Naive B cell (primary cell): ENCODE results near the gene TRAK1. TPM values are rescaled to one million over a fixed set of nuclear protein-coding genes. Genes with fewer than 3 reads are reported as not detected.

Experiments used
- ATAC-seq, 2 donors: fragments of 150-1000 bp; cut with Tn5 transposase; 2 replicates each; pipeline ENCODE4 v1.10.0; 2021; ENCODE audit warnings: low read depth in 2 of 2, mild to moderate bottlenecking in 2 of 2, moderate library complexity in 2 of 2
- DNase-seq: peaks from one replicate; pipeline ENCODE4 v3.0.0; 2022
- H3K27ac Mint-ChIP-seq, 6 donors: one replicate each; pipeline ENCODE4 v1.8.0; 2020 to 2022; ENCODE audit warnings: mild to moderate bottlenecking in 6 of 6, mixed read lengths in 6 of 6, moderate library complexity in 5 of 6, inconsistent platforms in 2 of 6
- H3K27me3 Mint-ChIP-seq, 3 donors: one replicate each; pipeline ENCODE4 v1.8.0; 2021 to 2022; ENCODE audit warnings: mixed read lengths in 3 of 3, mild to moderate bottlenecking in 1 of 3
- H3K36me3 Mint-ChIP-seq, 2 donors: one replicate each; pipeline ENCODE4 v1.8.0; 2020 to 2022; ENCODE audit warnings: mixed read lengths in 2 of 2, inconsistent platforms in 1 of 2, mild to moderate bottlenecking in 1 of 2
- H3K4me1 Mint-ChIP-seq, 3 donors: one replicate each; pipeline ENCODE4 v1.8.0; 2020 to 2022; ENCODE audit warnings: mixed read lengths in 3 of 3, inconsistent platforms in 1 of 3, mild to moderate bottlenecking in 1 of 3, moderate library complexity in 1 of 3
- H3K4me3 Mint-ChIP-seq, 8 donors: one replicate each; pipeline ENCODE4 v1.8.0; 2020 to 2022; ENCODE audit warnings: mild to moderate bottlenecking in 8 of 8, mixed read lengths in 8 of 8, moderate library complexity in 8 of 8, inconsistent platforms in 2 of 8
- H3K9me3 Mint-ChIP-seq, 7 donors: one replicate each; pipeline ENCODE4 v1.8.0; 2020 to 2022; ENCODE audit warnings: mixed read lengths in 7 of 7, mild to moderate bottlenecking in 5 of 7, inconsistent platforms in 2 of 7, moderate library complexity in 1 of 7
- polyA plus RNA-seq, 6 donors: library from polyadenylated mRNA; unstranded; fragments of 300-500 nt; fragmentation: Illumina TruSeq; gene quantifications; one replicate each; pipeline ENCODE4 v1.2.3, GENCODE V29; 2021; ENCODE audit warnings: low read depth in 6 of 6

Gene TRAK1
- polyA plus RNA-seq, 6 donors from 2014 or later = 20.5 to 54.1 (median 28.4) TPM

DNA sequence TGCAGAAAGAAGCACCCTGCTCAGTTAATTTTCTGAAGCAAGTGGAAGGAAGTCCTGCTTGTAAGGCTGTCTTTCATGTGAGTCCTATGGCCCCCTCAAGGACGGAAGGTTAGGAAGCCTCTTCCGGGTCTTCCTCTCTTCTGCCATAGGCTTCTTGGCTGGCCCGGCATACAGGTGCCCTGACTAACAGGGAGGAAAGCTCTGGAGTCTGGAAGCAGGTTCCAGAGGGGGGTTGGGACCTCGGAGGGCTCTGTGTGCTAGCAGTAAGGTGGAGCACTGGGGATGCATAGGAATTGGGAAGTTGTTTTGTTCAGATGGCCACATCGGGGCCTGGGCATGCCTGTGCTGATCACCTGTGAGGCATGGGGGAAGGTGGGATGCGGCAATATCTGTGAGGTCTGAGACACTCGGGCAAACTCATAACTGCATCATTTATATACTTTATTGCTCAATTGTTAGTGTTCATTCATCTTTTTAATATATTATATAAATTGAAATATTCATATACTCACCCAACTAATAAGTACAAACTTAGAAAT lies 49.6 kb downstream of the TRAK1 start:
- Mint-ChIP-seq H3K27me3 (no peaks in the 10 kb centered on the region), H3K9me3 (no peaks in the 10 kb centered on the region), H3K4me3 (no peak overlapping the region), H3K27ac (peak overlapping the region in 2 of 6 donors; percentile 62 to 80), H3K4me1 (peaks cover 32 to 46% (median 44%) of the 10 kb centered on the region in 3 donors), H3K36me3 (peaks cover 3 to 8% of the 10 kb centered on the region in 2 donors)
- ATAC-seq (no peak), DNase-seq (no peak)

DNA sequence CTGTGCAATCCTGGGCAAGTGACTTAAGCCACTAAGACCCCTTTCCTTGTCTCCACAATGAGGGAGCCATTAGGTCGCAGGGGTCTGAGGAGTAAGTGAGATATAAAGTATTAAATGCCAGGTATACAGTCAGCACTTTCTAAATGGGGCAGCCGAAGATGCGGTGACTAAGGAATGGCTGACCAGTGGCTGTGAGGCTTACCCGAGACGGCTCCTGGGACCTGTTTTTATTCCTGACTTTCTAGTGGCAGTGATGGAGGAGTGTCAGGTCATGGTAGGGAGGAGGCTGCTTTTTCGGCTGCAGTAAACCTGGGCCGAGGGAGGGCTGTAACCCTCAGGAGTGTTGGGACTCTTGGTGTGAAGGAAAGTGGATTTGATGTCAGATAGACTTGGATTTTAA lies 52.3 kb downstream of the TRAK1 start:
- Mint-ChIP-seq H3K36me3 (peaks cover 0 to 13% of the 10 kb centered on the region in 2 donors), H3K27me3 (no peaks in the 10 kb centered on the region), H3K4me1 (peaks cover 50 to 68% (median 63%) of the 10 kb centered on the region in 3 donors), H3K9me3 (no peaks in the 10 kb centered on the region), H3K4me3 (no peak overlapping the region), H3K27ac (peak overlapping the region in 3 of 6 donors; percentile 26 to 53 (median 38))
- no peak for ATAC-seq
- no peak for DNase-seq

DNA sequence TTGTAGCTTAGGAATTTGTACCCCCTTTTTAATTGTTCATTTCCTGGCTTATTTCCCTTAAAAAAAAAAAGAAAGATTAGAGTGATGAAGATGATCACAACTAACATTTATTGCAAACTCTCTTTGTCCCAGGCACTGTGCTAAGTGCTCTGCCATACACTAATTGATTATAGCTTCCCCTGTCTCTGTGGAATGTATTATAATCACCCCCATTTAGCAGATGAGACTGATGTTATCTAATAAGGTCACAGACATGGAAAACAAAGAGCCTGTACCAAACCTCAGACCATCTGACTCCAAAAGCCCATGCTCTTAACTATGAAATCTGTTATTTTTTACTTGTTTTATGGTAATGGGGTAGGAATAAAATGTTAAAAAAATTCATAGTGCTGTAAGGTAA lies 53.1 kb downstream of the TRAK1 start:
- peak overlapping the region in 1 of 6 donors; percentile 63 for H3K27ac Mint-ChIP-seq

DNA sequence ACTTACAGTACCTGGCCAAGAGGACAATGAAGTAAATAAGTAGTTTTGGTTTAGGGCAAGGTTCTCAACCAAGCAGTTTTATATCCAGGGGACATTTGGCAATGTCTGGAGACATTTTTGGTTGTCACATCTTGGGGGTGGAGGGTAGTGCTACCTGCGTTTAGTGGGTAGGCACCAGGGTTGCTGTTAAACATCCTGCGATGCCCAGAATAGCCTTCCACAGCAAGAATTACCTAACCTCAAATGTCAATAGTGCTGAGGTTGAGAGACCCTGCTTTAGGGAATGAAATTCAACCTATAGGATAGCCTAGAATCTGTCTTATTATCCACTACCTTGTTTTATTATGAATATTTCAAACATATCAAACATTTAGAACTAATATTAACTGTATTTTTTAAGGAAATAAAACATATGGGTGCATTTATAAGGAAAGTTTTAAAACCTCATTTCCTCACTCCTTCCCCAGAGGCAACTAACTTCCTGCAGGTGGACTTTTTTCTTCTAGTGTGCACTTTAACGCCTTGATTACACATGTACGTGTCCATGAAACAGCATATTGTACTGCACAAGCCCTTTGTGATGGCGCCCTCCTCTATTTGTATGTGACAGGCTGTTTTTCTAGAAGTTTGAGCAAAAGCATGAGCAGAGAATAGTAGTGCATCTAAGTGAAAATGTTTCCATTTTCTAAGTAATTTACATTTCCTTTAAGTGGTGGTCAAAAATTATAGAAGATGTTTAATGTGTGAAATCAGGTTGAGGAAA lies 57.1 kb downstream of the TRAK1 start:
- ATAC-seq (peak; percentile 18 to 48), DNase-seq (no peak)
- Mint-ChIP-seq H3K4me3 (peak overlapping the region in 7 of 8 donors; percentile 22 to 73 (median 48)), H3K36me3 (peaks cover 0 to 5% of the 10 kb centered on the region in 2 donors), H3K4me1 (peaks cover 57 to 75% (median 74%) of the 10 kb centered on the region in 3 donors), H3K27ac (peak overlapping the region; percentile 19 to 89 (median 50)), H3K9me3 (no peaks in the 10 kb centered on the region), H3K27me3 (no peaks in the 10 kb centered on the region)

More for the DNA sequence above, 53.1 kb downstream of the TRAK1 start:
- ATAC-seq (no peak), DNase-seq (no peak)
- H3K36me3 Mint-ChIP-seq = peaks cover 0 to 13% of the 10 kb centered on the region in 2 donors
- H3K9me3 Mint-ChIP-seq = no peaks in the 10 kb centered on the region
- H3K27me3 Mint-ChIP-seq = no peaks in the 10 kb centered on the region
- no peak overlapping the region for H3K4me3 Mint-ChIP-seq
- peaks cover 56 to 72% (median 68%) of the 10 kb centered on the region in 3 donors for H3K4me1 Mint-ChIP-seq

DNA sequence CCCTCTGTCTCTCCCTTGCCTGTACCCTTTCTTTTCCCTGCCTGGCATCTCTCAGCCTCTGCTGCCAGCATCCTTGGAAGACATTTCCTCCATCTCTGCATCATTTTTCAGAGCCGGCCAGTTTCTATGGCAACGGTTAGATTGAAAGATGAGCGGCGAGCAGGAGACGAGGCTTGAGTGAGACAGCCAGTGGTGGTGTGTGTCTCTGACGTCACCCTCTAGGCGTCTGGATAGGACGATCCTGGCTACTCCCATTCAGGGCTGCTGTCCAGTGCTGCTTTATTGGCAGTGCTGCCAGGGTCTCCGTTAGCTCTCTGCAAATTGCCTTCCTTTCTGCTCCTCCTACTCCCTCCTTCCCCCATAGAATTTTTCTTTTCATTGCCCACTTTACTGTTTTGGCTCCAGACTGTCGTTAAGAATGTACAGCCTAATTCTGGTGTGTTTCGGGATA lies 57.9 kb downstream of the TRAK1 start:
- H3K27ac Mint-ChIP-seq = peak overlapping the region in 2 of 6 donors; percentile 55 to 76

DNA sequence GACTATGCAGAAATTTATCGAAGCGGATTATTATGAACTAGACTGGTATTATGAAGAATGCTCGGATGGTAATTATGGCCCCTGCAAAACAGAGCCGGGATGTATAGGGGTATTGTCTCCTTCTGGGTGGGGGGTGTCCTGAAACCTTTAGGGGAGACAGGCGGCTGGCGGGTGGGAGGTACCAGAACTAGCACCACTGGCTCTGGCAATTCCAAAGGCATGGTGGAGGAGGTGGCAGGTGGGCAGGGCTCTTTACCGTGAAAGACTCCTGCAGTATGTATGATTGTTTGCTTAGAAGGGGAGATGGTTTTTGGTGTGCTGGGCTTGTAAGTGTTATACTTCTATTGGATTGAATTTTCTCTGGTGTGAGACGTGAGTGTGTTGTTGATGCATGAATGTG lies 58.4 kb downstream of the TRAK1 start:
- H3K27ac Mint-ChIP-seq = peak overlapping the region in 4 of 6 donors; percentile 9 to 75 (median 24)
- H3K9me3 Mint-ChIP-seq = no peaks in the 10 kb centered on the region
- peaks cover 54 to 69% (median 68%) of the 10 kb centered on the region in 3 donors for H3K4me1 Mint-ChIP-seq
- H3K4me3 Mint-ChIP-seq = peak overlapping the region in 5 of 8 donors; percentile 0 to 53 (median 6)
- H3K36me3 Mint-ChIP-seq = peaks cover 0 to 5% of the 10 kb centered on the region in 2 donors
- ATAC-seq = no peak
- DNase-seq = no peak
- H3K27me3 Mint-ChIP-seq = no peaks in the 10 kb centered on the region

More for the DNA sequence above, 57.9 kb downstream of the TRAK1 start:
- H3K4me3 Mint-ChIP-seq = peak overlapping the region in 5 of 8 donors; percentile 5 to 61 (median 42)
- ATAC-seq = no peak
- no peaks in the 10 kb centered on the region for H3K9me3 Mint-ChIP-seq
- H3K27me3 Mint-ChIP-seq = no peaks in the 10 kb centered on the region
- peaks cover 0 to 5% of the 10 kb centered on the region in 2 donors for H3K36me3 Mint-ChIP-seq
- DNase-seq = no peak
- H3K4me1 Mint-ChIP-seq = peaks cover 56 to 71% (median 71%) of the 10 kb centered on the region in 3 donors

DNA sequence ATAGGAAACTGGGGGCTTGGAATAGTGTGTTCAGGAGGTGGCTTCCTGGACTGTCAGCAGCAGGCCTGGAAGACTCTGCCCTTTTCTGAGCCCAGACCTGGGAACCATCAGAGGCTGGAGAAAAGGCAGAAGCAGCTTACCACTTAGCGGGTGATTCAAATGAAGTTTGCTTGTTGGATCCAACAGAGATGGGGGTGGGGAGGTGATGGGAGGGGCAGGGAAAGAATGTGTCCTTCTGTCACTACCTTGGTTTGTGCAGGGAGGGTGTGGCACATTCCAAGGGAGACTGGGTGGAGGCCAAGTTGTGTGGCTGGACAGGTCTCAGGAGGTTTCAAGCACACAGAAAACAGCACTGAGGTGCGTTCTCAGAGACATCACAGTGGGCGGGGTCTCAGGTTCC lies 58.8 kb downstream of the TRAK1 start:
- Mint-ChIP-seq H3K9me3 (no peaks in the 10 kb centered on the region), H3K27ac (peak overlapping the region in 3 of 6 donors; percentile 9 to 75 (median 26)), H3K36me3 (peaks cover 0 to 5% of the 10 kb centered on the region in 2 donors), H3K4me3 (peak overlapping the region in 4 of 8 donors; percentile 4 to 53 (median 18)), H3K27me3 (no peaks in the 10 kb centered on the region), H3K4me1 (peaks cover 58 to 73% (median 73%) of the 10 kb centered on the region in 3 donors)
- no peak for DNase-seq
- no peak for ATAC-seq

DNA sequence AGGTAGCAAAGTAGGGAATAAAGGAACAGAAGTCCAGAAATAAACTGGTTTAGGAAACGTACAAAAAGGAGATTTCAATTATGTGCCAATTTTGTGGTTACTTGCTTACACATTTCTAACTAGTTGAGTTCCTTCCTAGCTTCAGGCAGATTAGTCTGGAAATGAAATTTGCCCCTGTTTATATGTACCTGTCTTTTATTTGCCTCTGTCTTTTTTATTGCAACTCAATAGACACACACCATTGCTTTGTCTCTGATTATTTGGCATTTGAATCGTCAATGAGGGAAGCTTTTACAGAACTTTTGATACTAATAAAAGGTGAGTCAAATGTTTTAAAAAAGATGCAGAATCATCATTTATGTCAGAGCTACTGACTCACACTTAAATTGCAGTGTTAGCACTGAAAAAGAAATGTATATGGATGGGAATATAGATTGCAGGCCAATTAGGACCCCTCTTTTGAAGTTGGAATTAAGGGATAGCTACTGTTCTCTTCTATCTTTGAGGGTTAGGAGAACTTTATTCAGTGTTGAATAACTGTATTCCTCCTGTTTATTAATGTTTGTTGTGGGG lies 60.5 kb downstream of the TRAK1 start:
- peak overlapping the region in 1 of 8 donors; percentile 37 for H3K4me3 Mint-ChIP-seq
- no peak for ATAC-seq
- H3K4me1 Mint-ChIP-seq = peaks cover 65 to 80% (median 78%) of the 10 kb centered on the region in 3 donors
- DNase-seq = no peak
- H3K27me3 Mint-ChIP-seq = no peaks in the 10 kb centered on the region
- H3K27ac Mint-ChIP-seq = peak overlapping the region in 2 of 6 donors; percentile 64 to 73
- no peaks in the 10 kb centered on the region for H3K9me3 Mint-ChIP-seq
- peaks cover 0 to 4% of the 10 kb centered on the region in 2 donors for H3K36me3 Mint-ChIP-seq

DNA sequence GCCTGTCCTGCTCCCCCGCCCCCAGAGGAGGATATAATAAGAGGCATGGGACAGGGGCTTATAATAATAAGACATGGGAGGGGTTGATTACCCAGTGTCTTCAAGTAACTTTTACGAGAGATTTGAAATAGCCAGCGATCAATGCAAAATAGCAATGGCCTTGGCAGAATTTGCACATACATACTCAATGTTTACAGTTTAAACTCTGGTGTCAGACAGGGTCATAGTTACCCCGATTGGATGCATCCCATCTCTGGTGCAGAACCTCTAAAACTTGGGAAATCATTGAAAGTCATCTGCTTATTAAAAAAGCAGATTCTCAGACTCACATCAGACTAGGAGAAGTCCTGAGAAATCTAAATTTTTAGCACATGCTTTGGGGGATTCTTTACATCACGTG lies 61.0 kb downstream of the TRAK1 start:
- DNase-seq (no peak), ATAC-seq (no peak)
- Mint-ChIP-seq H3K4me1 (peaks cover 60 to 77% (median 77%) of the 10 kb centered on the region in 3 donors), H3K9me3 (no peaks in the 10 kb centered on the region), H3K4me3 (peak overlapping the region in 1 of 8 donors; percentile 37), H3K27ac (peak overlapping the region in 3 of 6 donors; percentile 64 to 76 (median 73)), H3K27me3 (no peaks in the 10 kb centered on the region), H3K36me3 (peaks cover 0 to 4% of the 10 kb centered on the region in 2 donors)

DNA sequence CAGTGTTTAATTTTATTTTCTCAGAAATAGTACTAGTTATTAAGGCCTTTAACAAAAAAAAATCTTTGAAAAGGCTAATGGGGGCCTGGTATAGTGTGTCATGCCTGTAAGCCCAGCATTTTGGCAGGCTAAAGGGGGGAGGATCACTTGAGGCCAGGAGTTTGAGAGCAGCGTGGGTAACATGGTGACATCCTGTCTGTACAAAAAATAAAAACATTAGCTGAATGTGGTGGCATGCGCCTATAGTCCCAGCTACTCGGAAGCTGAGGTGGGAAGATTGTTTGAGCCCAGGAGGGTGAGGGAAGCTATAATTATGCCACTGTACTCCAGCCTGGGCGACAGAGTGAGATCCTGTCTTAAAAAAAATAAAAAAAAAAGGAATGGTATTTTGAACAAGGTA lies 61.9 kb downstream of the TRAK1 start:
- ATAC-seq (no peak), DNase-seq (no peak)
- H3K4me3 Mint-ChIP-seq = peak overlapping the region in 1 of 8 donors; percentile 9
- no peaks in the 10 kb centered on the region for H3K9me3 Mint-ChIP-seq
- H3K36me3 Mint-ChIP-seq = peaks cover 0 to 4% of the 10 kb centered on the region in 2 donors
- no peaks in the 10 kb centered on the region for H3K27me3 Mint-ChIP-seq
- H3K4me1 Mint-ChIP-seq = peaks cover 52 to 72% (median 68%) of the 10 kb centered on the region in 3 donors
- peak overlapping the region in 4 of 6 donors; percentile 20 to 76 (median 56) for H3K27ac Mint-ChIP-seq

DNA sequence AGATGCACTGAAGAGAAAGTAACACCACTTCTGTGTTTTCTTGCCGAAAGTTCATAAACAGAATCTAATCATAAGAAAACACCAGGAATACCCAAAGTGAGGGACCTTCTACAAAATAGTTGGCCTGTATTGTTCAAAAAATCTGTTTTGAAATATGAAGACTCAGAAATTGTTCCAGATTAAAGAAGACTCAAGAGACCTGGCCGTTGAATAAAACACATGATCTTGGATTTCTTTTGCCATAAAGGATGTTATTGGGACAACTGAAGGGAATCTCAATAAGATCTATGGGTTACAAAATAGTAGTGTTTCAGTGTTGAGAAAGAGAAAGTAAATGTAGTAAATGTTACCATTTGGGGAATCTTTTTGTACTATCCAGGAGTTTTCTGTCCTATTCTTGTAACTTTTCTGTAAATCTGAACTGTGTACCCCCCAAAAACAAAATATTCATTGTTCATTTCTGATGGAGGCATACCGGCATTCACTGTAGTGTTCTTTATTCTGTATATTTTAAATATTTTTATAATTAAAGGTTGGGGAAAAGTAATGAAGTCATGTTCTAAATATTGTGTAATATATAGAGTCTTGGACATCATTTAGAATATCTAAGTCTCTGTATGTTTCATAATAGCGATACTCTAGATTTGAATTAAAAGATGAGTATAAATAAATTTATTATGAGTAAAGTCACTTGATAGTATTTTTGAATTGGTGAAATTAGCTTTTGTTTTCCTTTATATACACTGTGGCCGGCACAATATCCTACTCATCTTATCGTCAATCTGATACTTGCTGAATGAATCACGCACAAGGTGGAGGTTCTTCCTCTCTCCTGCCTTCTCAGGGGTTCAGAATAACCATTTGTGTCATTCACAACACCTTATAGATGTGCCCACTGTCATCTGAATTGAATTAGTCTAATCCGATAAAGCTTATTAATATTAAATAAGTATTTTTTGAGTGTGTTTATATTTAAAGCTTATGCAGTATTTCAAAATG lies 66.7 kb downstream of the TRAK1 start:
- ATAC-seq (no peak), DNase-seq (no peak)
- H3K27ac Mint-ChIP-seq = peak overlapping the region in 2 of 6 donors; percentile 58 to 75
- H3K9me3 Mint-ChIP-seq = no peaks in the 10 kb centered on the region
- H3K27me3 Mint-ChIP-seq = no peaks in the 10 kb centered on the region
- H3K4me3 Mint-ChIP-seq = no peak overlapping the region
- H3K4me1 Mint-ChIP-seq = peaks cover 46 to 74% (median 72%) of the 10 kb centered on the region in 3 donors
- H3K36me3 Mint-ChIP-seq = peaks cover 0 to 4% of the 10 kb centered on the region in 2 donors

DNA sequence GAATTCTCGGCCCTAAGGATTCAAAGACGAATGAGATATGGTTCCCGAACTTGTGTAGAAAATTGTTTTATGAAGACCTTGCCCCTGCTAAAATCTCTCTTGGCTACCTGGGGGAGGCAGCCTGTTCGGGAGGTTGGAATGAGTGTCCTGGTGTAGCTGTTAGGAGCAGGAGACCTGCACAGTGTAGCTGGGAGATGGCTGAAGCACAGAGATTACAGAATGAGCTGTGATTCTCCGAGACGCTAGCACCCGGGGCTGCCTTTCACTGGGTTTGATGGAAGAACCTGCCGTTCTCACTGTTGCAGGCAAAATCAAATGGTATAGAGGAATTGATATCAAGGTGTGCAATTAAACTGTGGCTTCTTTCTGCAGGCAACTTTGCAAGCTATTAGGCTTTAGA lies 68.0 kb downstream of the TRAK1 start:
- no peaks in the 10 kb centered on the region for H3K9me3 Mint-ChIP-seq
- H3K36me3 Mint-ChIP-seq = peaks cover 0 to 4% of the 10 kb centered on the region in 2 donors
- no peak for ATAC-seq
- peak overlapping the region in 5 of 6 donors; percentile 17 to 69 (median 51) for H3K27ac Mint-ChIP-seq
- peak overlapping the region in 6 of 8 donors; percentile 1 to 87 (median 35) for H3K4me3 Mint-ChIP-seq
- H3K4me1 Mint-ChIP-seq = peaks cover 46 to 78% (median 75%) of the 10 kb centered on the region in 3 donors
- DNase-seq = no peak
- no peaks in the 10 kb centered on the region for H3K27me3 Mint-ChIP-seq
